GM21737 (cell line): ENCODE data around the gene EOLA1.
"Not testable (repeated sequence)": the region's sequence is repeated elsewhere in the genome, so short reads cannot be mapped to it uniquely, and the experiment has no call there.

Experiments used
- ATAC-seq: cut with Tn5 transposase; IDR thresholded peaks from one replicate; pipeline ENCODE4 v1.9.1; 2021; ENCODE audit warnings: mild to moderate bottlenecking, moderate library complexity; ENCODE audit not compliant: unreplicated experiment

Gene EOLA1

DNA sequence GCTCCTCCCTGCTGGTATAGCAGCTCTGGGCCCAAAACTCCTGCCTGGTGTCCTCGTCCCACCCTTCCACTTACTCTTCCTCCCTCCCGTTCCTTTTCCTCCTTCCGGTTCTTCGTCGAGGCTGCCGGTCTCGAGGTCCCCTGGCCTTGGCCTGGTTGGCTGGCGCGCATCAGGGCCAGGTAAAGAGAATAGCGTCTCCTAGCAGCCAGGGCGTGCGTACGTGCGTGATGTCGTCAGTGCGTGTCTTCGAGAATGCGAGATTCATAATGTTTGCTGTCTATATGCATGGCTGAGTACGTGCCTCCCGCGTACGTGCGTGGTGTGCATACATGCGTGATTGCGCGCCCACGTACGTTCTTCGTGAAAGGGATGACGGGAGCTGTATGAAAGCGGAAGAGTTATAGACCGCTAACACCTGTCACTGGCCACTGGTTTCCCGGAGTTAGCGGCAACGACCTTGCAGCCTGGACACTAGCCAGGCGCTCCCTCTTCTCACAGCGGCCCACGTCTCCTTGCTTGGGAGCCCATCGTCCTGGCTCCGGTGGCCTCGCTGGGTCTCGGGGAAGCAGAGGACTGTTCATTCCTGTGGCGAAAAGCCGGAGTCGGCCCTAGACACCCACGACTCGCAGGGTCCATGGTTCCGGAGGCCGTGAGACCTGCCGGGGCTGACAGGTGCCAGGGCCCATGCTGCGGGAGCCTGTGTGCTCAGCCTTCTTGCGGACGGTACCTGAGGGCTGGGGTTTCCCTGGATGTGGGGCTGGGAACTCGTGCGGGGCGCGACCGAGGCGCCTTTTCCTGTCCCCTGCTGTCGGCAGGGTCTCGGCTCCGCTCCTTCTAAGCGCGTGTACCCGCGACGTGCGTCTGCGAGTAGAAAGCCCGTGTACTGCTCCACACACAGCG is at the start of gene EOLA1:
TSS of gene EOLA1 (plus strand) at position 392 of the 900 bp plus-strand sequence. CDS start 4,619 bp downstream, outside the sequence.
- ATAC-seq = peak; percentile 75

DNA sequence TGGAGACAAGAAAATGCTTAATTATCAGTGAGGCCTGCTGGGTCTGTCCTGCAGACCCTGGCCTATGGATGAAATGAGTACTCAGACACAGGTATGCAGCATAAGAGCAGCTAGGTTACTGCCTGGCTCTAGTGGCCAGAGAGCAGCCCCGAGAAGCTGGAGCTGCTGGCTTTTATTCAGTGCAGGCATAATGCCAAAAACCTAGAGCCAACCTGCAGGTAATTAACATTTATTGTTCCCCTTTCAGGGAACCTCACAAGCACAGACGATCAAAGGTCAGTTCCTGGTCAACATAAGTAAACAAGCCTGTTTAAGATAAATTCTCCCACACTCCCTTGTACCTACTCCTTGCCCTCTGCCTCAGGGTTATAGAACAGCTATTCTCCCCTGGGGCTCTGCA is 49.0 kb upstream of the EOLA1 start:
- no peak for ATAC-seq

DNA sequence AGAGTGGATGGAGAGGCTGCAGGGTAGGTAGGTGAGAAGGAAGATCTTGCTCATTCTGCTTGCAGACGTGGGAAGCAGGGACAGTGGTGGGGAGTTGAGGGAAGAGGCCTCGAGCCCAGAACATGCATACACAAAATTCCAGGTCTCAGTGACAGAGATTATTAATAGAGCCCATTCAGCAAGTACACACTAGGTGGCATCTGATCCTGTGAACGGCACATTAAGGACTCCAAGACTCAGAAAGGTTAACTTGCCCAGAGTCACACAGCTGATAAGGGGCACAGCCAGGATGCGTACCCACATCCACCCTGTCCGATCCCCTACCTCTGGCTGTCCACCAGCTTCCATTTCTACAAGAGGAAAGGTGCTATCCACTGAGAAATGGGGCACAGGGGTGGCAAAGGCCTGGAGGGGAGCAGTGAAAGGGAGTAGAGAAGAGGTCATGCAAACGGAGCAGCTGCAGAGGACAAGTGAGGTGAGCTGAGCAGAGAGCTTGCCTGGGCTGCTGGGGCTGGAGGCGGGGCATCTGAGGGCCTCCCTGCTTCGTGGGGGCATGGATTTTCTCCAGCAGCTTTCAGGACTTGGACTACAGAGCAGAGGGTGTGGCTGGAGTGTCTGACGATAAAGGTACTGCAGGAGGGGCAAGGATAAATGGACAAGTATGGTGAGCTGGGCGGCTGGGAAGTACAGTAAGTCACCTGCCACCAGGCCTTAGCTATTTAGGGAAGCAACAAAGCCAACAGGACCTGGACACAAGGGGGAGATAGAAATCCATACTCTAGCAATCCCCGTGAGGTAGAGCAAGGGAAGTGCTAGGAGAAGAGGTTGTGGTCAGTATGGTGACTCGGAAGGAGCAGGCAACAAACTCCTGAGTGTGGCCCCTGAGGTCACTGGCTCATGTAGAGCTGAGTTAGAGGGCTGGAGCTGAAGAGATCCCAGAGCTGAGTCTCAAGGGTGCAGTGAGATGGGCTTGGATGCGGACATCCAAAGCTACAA is 46.9 kb upstream of the EOLA1 start:
- no peak for ATAC-seq

DNA sequence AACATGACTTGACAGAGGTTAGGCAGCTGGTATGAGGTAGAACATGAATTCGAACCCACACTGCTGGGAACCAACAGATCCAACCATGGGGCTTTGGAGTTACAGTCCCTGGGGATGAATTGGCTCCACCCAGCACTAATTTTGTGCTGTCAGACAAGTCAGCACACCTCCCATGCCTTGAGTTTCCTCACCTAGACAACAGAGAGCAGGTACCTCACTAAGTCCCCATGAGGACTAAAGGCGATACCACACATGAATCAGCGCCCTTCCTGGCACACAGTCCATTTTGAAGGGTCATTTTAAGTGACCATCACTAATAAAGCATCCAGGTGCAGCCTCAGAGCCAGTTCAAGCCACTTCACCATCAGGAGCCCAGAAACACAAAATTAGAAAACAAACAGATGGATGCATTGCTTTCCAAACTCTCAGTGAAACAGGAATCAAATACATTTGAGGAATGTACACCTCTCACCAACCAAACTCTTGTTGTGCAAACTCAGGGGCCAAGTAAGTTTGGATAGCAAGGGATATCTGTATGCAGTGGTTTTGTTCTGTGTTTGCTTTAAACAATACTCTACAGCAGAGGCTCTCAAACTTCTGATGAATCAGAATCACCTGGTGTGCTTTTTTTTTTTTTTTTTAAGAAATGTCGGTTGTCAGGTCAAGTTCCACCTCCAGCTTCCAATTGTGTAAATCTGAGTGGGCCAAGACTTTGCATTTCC is 45.8 kb upstream of the EOLA1 start:
- no peak for ATAC-seq

DNA sequence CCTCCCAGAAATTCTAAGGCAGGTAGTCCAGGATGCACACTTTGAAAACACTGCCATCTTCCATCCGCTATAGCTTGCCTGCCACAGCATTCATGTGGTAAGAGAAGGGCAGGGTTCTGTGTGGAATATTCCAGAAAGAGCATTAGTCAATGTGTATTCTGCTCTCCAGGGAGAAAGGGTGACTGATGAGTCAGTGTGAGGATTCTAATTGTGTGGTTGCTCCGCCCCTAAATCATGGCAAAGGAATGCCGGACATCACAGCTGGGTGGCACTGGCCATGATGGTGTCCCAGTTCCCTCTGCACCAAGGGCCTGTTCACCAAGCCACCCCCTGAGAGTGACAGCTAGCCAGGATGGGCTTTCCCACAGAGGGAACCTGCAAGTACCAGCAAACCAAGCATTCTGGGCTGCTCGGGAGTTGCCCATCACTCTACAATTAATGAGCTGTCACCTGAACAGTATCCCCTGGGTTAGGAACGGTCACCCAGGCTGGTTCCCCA is 45.2 kb upstream of the EOLA1 start:
- no peak for ATAC-seq

DNA sequence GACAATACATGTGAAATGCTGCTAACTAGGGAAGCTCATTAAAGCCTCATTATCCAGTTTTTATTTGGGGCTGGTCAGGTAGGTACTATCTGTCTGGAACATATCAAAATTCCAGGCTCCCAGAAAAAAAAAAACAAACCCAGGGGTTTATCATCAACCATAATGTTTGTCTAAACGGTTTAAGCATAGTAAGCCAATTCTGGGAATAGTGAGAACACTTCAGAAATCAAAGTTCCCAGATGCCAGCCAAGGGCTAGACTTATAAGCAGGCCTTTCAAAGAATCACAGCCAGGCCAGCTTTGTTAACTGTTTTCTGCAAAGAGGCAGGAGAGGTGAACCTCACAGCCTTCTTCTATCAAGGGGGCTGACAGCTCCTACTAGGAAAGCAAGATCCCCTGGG is 43.8 kb upstream of the EOLA1 start:
- no peak for ATAC-seq

DNA sequence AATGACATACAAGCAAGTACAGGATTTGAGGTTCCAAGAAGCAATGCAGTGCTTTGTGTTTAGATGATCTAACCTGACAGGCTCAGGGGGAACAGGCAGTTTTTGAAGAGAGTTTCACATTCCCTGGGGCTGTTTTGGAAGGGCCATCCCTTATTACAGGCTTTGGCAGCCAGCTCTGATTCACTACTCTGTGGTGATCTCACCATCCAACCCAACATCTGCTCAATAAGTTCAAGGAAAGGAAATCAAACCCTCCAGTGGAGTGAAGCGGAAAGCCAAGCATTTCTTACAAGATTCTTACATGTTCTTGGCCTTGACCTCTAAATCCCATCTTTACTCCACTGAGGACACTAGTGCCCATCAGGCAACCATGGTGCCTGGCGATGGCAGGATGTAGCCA is 43.2 kb upstream of the EOLA1 start:
- ATAC-seq = no peak

DNA sequence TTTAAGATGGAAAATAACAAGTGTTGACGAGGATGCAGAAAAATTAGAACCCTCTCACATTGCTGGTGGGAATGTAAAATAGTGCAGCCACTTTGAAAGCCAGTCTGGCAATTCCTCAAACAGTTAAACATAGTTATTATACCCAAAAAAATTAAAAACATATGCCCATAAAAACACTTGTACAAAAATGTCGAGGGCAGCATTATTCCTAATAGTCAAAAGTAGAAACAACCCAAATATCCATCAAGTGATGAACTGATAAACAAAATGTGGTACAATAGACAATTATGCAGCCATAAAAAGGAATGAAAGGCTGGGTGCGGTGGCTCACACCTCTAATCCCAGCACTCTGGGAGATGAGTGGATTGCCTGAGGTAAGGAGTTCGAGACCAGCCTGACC is 42.0 kb upstream of the EOLA1 start:
- no peak for ATAC-seq

DNA sequence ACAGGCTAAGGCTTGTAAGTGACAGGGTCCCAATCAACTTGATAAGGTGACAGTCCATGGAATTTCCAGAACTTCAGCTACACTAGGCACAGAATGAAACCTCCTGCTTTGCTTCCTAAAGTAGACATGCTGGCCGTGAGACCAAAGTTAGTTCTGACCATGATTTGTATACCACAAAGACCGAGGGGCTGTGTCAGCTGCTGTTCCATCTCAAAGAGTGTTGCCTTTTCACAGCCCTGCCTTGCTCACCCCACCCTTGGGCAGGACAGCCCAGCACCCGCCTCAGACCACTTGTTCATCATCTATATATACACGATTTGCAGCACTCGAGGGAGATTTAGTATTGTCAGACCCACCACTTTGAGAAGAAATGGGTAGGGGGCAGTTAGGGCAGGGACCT is 41.0 kb upstream of the EOLA1 start:
- ATAC-seq = no peak

DNA sequence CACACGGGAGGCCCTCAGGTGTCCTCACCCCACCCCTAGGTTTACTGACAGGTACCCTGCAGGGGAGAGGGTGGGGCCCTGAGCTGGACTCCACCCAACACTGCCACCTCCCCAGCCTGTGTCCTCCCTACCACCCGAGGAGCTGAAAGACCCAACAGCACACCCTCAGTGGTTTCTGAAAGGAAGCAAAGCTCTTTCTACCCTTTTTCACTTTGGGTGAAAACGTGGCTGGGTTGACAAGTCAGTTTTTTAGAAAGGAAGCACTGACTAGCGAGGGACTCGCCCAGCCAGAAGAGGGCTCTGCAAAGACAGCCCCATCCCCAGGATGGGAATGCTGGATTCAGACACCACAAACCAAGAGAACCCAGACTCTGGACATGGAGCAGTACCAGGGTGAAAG is 37.9 kb upstream of the EOLA1 start:
- ATAC-seq = not testable (repeated sequence)

DNA sequence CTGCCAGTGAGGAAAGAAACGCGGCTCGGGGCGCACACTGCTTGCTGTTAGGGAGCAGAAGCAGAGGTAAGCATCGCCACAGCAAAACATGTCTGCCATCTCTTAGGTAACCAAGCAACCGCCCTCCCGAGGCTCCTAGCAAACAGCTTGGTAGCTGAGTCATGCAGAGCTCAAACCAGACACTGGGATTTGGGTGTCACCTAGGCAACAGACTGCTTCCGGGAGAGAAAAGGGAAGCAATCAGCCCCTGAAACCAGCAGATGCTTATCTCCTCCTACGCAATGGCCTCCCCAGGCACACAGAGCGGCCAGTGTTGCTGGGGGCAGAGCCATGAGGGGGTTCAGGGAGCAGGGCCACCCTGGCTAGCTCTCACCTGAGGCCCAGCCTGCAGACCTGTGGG is 37.4 kb upstream of the EOLA1 start:
- peak; percentile 66 for ATAC-seq

DNA sequence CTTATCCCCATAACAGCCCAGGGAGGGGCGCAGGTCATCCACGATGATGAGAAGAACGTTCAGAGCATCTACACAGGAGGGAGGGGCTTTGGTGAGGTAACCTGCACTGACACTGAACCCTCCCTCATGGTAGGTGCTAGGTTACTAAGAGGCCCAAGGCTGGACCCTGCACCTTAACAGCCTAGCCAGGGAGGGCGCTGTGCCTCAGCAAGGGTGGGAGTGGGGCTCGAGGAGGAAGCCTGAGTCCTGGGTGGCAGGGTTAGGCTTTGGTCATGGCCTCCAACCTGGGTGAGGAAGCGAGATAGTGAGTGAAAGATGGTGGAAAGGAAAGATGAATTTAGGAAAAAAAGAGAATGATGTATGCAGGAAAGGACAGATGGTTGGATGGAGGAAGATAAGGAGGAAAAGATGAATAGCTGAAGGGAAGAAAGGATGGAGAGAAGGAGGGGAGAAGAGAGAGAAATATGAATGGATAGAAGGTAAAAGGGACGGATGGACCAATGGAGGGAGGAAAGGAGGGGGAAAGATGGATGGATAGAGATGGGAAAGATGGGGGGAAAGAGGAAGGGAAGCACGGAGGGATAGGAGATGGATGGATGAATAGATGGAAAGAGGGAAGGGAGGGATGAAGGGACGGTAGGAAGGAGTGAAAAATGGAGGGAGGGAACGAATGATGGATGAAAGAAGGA is 36.4 kb upstream of the EOLA1 start:
- ATAC-seq = peak; percentile 53

DNA sequence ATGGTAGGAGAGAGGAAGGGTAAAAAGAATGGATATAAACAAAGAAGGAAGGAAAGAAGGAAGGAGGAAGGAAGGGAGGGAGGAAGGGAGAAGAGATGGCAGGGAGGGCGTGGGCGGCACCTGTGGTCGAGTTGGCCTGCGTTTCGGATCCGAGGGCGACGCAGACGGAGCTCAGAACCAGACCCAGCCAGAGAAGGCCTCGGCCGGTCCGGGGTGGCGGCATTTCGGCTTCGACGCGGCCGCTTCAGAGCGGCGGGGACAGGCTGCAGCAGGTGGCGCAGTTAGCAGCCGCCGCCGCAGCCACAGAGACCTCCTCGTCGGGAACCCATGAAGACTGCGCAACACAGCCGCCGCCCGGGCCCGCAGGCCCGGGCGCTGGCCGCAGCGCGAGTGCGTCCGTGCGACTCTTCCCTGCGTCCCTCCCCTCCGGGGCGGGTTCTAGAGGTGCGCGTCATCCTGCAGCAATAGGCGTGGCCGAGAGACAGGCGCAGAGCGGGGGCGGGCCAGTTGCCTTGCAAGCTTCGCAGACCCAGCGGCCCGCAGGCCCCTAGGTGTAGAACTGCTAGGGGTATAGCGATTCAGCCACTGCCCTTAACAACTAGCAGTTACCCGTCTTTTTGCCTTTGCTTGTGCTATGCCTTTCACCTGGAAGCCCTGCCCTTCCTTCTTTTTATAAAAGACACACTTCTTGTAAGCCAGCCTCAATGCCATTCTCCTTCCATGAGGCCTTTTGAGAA is 35.7 kb upstream of the EOLA1 start, which contains the start of gene IDS:
TSS of gene IDS (minus strand) at position 392 of the 737 bp plus-strand sequence. CDS start at position 223, 169 bp downstream.
- peak; percentile 87 for ATAC-seq

DNA sequence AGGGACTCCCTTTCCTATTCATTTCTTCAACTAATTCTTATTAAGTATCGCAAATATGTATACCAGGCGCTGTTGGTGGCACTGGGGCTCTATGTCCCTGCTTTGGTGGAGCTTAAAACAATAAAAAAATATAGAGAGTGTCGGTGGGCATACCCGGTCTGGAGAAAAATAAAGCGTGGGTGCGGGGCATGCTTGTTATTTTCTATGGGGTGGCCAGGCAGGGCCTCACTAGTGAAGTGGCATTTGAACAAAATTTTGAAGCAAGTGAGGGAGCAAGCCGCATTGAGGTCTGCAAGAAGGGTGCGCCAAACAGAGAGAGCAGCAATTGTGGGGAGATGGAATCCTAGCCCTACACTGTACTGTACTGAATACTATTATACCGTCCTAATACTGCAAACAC is 35.1 kb upstream of the EOLA1 start:
- ATAC-seq = no peak

DNA sequence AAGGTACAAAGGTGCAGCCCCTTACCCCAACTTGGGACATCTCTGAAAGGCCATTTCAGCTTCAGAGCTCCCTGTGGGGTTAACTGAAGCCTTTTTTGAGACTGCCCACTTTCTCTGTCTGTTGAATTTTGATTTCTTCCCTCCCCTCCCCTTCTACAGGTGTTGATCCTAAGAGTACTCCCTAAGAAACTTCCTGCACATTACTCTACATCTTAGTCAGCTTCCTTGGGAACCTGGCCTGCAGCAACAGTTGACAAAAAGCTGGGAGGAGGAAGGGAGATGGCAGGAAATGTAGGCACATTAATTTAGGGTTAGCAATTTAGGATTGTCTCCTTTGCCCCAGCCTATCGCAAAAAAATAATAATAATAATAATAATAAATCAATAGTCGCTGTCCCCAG is 34.5 kb upstream of the EOLA1 start:
- no peak for ATAC-seq

DNA sequence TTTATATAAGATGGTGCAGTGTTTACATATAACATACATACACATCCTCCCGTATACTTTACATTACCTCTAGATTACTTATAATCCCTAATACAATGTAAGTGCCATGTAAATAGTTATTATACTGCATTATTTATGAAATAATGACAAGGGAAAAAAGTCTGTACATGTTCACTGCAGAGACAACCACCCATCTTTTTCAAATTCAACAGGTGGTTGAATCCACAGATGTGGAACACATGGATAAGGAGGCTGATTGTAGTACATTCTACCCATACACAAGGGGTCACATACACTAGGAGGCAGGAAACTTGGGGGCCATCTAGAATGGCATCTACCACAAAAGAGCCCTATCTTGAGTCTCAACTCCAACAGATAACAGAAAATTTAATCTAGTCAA is 32.3 kb upstream of the EOLA1 start:
- no peak for ATAC-seq

DNA sequence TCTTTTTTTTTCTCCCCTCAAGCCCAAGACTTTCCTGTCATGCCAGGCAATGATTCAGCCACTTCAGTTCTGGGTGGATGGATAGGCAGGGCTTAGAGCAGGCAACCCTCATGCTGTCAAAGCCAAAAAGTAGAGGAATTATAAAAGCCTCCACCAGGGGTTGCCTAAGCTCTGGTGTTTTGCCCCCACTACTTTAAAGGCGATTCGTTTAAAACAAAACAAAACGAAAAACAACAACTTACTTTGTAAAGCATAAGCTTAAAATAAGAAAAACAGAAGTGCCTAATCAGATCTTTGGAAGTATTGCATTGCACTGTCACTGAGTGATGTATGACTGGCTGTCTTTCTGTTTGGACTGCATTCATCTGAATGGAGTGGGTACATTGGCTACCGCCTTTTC is 30.4 kb upstream of the EOLA1 start:
- no peak for ATAC-seq

DNA sequence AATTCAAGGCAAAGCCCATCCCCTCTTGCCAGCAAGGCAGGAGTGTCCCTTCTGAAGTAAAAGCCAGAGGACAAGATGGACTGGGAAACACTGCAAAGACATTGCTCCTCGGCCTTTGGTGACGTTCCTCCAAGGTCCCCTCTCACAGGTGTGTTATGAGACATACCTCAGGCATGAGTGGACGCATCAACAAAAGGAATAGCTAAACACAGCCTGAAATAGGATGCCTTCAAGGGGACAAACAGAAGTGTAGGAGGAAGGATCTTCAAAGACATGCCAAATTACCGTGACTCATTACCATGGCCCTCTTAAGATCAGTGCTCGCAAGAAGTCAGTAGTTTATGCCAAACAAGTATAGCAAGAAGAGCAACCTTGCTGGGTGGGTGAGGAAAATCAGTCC is 29.7 kb upstream of the EOLA1 start:
- no peak for ATAC-seq

DNA sequence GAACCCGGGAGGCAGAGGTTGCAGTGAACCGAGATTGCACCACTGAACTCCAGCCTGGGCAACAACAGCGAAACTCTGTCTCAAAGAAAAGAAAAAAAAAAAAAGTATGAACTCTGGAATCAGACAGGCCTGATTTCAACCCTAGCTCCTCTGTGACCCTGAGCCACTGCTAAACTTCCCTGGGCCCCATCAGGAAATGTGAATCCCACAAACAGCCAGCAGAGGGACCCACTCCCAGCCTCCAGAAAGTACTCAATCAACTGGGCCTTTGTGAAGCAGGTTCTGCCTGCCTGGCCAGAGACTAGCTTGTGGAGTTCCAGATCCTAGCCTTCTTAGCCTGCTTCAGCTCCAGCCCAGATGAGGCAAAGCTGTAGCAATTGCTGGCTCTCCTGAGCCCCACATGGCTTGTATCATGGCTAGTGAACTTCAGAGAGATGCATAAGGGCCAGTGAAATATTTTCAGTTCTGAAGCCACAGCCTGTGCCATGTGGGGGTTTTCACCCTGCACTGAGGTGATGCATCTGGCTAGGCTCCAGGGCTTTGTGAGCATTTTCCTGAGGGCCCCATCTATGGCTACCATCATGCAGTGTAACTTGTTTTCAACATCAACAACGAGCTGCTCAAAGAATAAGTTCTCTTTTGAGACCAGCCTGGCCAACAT is 28.5 kb upstream of the EOLA1 start:
- ATAC-seq = no peak
